Activated CD8-positive, alpha-beta T cell treated with anti-CD3 and anti-CD28 coated beads for 36 hours (primary cell): Measurements from ENCODE around the gene USP20. TPM values are rescaled to one million over a fixed set of nuclear protein-coding genes. Genes with fewer than 3 reads are reported as not detected.

Source experiments
- ATAC-seq: fragments of 200-7000 bp; cut with Tn5 transposase; one replicate; pipeline ENCODE4 v1.10.0; 2021; ENCODE audit warnings: mild to moderate bottlenecking, moderate library complexity
- CTCF ChIA-PET: fragments of 350-600 bp; sonication (Branson Sonifier 250); formaldehyde crosslinking; loops from one replicate; lab custom pipeline; 2021; ENCODE audit warnings: antibody characterized with exemption; lab: Charles Lee
- POLR2A ChIA-PET: fragments of 350-600 bp; sonication (Branson Sonifier 250); formaldehyde crosslinking; loops from one replicate; lab custom pipeline; 2021; ENCODE audit warnings: antibody characterized with exemption; lab: Charles Lee
- DNase-seq: peaks from one replicate; pipeline ENCODE4 v3.0.0-alpha.2; 2020
- H3K27ac Mint-ChIP-seq: one replicate; pipeline ENCODE4 v1.8.0; 2021; ENCODE audit warnings: mild to moderate bottlenecking, mixed read lengths
- H3K27me3 Mint-ChIP-seq: one replicate; pipeline ENCODE4 v1.8.0; 2021; ENCODE audit warnings: mixed read lengths
- H3K36me3 Mint-ChIP-seq: one replicate; pipeline ENCODE4 v1.8.0; 2021; ENCODE audit warnings: low read depth, mixed read lengths
- H3K4me1 Mint-ChIP-seq: one replicate; pipeline ENCODE4 v1.8.0; 2021; ENCODE audit warnings: low read depth, mixed read lengths
- H3K4me3 Mint-ChIP-seq: one replicate; pipeline ENCODE4 v1.8.0; 2021; ENCODE audit warnings: mild to moderate bottlenecking, moderate library complexity, mixed read lengths
- H3K9me3 Mint-ChIP-seq: one replicate; pipeline ENCODE4 v1.8.0; 2021; ENCODE audit warnings: mixed read lengths
- intact Hi-C: fragments of 100-400 bp; cut with micrococcal nuclease; formaldehyde crosslinking; loops from one replicate; pipeline ENCODE4 v1.10.0; 2022
- total RNA-seq, 2 experiments: library from RNA; stranded (reverse); gene quantifications; one replicate each; pipeline ENCODE4 v1.2.3, GENCODE V29; 2021
- TF ChIP-seq, protein P1 (sequence below): fragments of 200-600 bp; IDR thresholded peaks from one replicate; pipeline ENCODE4 v1.8.0; 2022; ENCODE audit warnings: antibody characterized with exemption, mild to moderate bottlenecking

USP20 gene
- total RNA-seq, 2 experiments from 2014 or later, result 55.3 to 55.9 TPM

DNA sequence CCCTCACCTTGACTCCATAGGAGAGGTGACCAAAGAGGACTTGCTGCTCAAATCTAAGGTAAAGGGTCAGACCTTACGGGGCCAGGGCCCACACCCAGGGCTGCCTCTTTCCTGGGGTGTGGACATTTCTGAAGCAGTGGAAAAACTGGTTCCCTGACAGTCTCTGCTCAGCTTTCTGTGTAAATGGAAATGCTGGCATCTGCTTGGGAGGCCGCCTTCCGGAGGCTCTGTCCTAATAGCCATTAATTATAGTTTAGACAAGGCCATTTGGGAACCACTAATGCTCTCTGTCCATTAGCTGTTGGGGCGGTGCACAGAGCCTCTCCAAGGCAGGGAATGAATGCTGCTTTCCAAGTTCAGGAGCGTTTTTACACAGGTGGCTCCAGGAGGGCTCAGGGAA, 17.3 kb downstream of the USP20 start:
- H3K27ac Mint-ChIP-seq, result no peak overlapping the region
- TF ChIP-seq, protein P1, sequence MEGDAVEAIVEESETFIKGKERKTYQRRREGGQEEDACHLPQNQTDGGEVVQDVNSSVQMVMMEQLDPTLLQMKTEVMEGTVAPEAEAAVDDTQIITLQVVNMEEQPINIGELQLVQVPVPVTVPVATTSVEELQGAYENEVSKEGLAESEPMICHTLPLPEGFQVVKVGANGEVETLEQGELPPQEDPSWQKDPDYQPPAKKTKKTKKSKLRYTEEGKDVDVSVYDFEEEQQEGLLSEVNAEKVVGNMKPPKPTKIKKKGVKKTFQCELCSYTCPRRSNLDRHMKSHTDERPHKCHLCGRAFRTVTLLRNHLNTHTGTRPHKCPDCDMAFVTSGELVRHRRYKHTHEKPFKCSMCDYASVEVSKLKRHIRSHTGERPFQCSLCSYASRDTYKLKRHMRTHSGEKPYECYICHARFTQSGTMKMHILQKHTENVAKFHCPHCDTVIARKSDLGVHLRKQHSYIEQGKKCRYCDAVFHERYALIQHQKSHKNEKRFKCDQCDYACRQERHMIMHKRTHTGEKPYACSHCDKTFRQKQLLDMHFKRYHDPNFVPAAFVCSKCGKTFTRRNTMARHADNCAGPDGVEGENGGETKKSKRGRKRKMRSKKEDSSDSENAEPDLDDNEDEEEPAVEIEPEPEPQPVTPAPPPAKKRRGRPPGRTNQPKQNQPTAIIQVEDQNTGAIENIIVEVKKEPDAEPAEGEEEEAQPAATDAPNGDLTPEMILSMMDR, result no peak
- H3K27me3 Mint-ChIP-seq, result no peaks in the 10 kb centered on the region
- peaks cover 64% of the 10 kb centered on the region for H3K4me1 Mint-ChIP-seq
- peaks cover 50% of the 10 kb centered on the region for H3K36me3 Mint-ChIP-seq
- no peak overlapping the region for H3K4me3 Mint-ChIP-seq
- intact Hi-C loops, result no loop called here
- ChIA-PET POLR2A (interaction anchor here (0.7 to 1.9 kb wide), 7 partner anchors 8 to 215 kb away, joined by 3 to 5 read pairs (median 4); no protein-coding TSS in a partner anchor), CTCF (no interaction called here)
- ATAC-seq (no peak), DNase-seq (no peak)
- no peaks in the 10 kb centered on the region for H3K9me3 Mint-ChIP-seq

DNA sequence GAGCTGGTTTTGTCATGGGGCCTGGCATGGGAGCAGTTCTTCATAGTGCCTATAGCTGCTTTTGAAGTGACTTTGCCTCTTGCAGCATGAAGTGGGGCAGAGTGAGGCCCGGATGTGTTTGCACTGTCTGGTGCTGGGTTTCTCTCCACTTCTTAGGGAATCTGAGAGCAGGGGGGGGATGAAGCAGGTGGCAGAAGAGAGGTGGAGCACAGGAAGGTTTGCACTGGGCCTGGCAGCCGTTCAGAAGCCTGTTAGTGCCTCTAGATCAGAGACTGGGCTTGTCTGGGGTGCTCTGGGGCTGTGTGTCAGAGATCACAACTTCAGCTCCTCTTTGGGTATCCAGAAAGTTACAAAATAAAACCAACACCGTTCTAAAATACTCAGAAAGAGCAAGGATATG, 18.4 kb downstream of the USP20 start:
- Mint-ChIP-seq H3K4me3 (no peak overlapping the region), H3K27me3 (no peaks in the 10 kb centered on the region), H3K9me3 (no peaks in the 10 kb centered on the region), H3K36me3 (peaks cover 57% of the 10 kb centered on the region), H3K4me1 (peaks cover 62% of the 10 kb centered on the region), H3K27ac (no peak overlapping the region)
- CTCF ChIA-PET, result no interaction called here
- ATAC-seq (no peak), DNase-seq (no peak)
- intact Hi-C loops, result no loop called here
- TF ChIP-seq, protein P1, result no peak
- POLR2A ChIA-PET, result interaction anchor here (0.9 to 1.4 kb wide), 5 partner anchors 9 to 51 kb away, joined by 3 to 4 read pairs (median 4); no protein-coding TSS in a partner anchor

- DNase-seq (peak; percentile 59), ATAC-seq (peak; percentile 57)
- Mint-ChIP-seq H3K4me3 (peak overlapping the region; percentile 15), H3K27ac (peak overlapping the region; percentile 65), H3K4me1 (peaks cover 58% of the 10 kb centered on the region), H3K9me3 (no peaks in the 10 kb centered on the region), H3K36me3 (peaks cover 58% of the 10 kb centered on the region), H3K27me3 (no peaks in the 10 kb centered on the region)
- TF ChIP-seq, protein P1, result no peak
- CTCF ChIA-PET, result no interaction called here
- intact Hi-C loops, result no loop called here
- POLR2A ChIA-PET, result interaction anchor here (1.0 to 2.3 kb wide), 3 partner anchors 14 to 286 kb away, joined by 3 to 7 read pairs (median 3); partner anchors contain the start of genes C9orf78 and USP20
Observed at GRCh38 chr9:129854588-129855110, 19.4 kb downstream of the USP20 start.

DNA sequence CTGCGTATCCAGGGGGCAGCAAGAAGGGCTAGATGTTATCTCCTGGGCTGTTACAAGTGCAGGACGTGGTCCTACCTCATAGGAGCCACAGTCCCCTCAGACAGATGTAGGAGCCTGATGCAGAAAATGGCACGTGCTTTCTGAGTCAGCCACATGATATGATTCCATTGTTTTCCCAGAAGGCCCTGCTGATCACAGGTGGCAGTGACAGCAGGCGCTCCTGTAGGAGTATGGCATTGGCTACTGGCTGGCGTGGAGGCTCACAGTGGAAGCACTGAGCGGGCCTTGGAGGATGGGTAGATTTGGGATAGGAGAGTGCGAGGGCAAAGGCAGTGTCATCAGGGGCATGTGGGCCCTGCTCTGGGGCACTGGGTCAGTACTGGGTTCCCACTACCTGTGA, 21.9 kb downstream of the USP20 start:
- DNase-seq, result no peak
- Mint-ChIP-seq H3K36me3 (peaks cover 59% of the 10 kb centered on the region), H3K27me3 (no peaks in the 10 kb centered on the region), H3K4me1 (peaks cover 64% of the 10 kb centered on the region), H3K9me3 (no peaks in the 10 kb centered on the region), H3K27ac (no peak overlapping the region), H3K4me3 (no peak overlapping the region)
- POLR2A ChIA-PET, result interaction anchor here (0.6 to 1.7 kb wide), 2 partner anchors 10 to 21 kb away, joined by 3 to 7 read pairs; no protein-coding TSS in a partner anchor
- CTCF ChIA-PET, result no interaction called here
- intact Hi-C loops, result no loop called here
- ATAC-seq, result no peak
- TF ChIP-seq, protein P1, result no peak

- Mint-ChIP-seq H3K36me3 (peaks cover 61% of the 10 kb centered on the region), H3K9me3 (no peaks in the 10 kb centered on the region), H3K4me1 (peaks cover 66% of the 10 kb centered on the region), H3K4me3 (no peak overlapping the region), H3K27ac (no peak overlapping the region), H3K27me3 (no peaks in the 10 kb centered on the region)
- DNase-seq, result no peak
- TF ChIP-seq, protein P1, result no peak
- ChIA-PET CTCF (no interaction called here), POLR2A (interaction anchor here (1.0 to 1.8 kb wide), 3 partner anchors 9 to 176 kb away, joined by 3 to 7 read pairs (median 5); no protein-coding TSS in a partner anchor)
- intact Hi-C loops, result no loop called here
- ATAC-seq, result no peak
Observed at GRCh38 chr9:129858167-129858962, 23.1 kb downstream of the USP20 start.
